ENCODE data around the gene MRAP.

Gene MRAP

GRCh38 chr21:32329331-32329730 lies 30.7 kb downstream of the MRAP start:
- no peak for DNase-seq

GRCh38 chr21:32329776-32330175 lies 31.1 kb downstream of the MRAP start:
- no peak for DNase-seq

- DNase-seq, result no peak
Measured at GRCh38 chr21:32330784-32331311, 32.2 kb downstream of the MRAP start.

GRCh38 chr21:32331444-32332305 lies 33.0 kb downstream of the MRAP start:
- DNase-seq, result no peak

- no peak for DNase-seq
Measured at GRCh38 chr21:32332463-32332951, 33.9 kb downstream of the MRAP start.

GRCh38 chr21:32333953-32334673 lies 35.5 kb downstream of the MRAP start:
- no peak for DNase-seq

GRCh38 chr21:32334980-32335531 lies 36.4 kb downstream of the MRAP start:
- no peak for DNase-seq

GRCh38 chr21:32335601-32336575 lies 37.2 kb downstream of the MRAP start:
- DNase-seq, result no peak

- no peak for DNase-seq
Measured at GRCh38 chr21:32336711-32337110, 38.1 kb downstream of the MRAP start.

- DNase-seq, result no peak
Measured at GRCh38 chr21:32337206-32337605, 38.6 kb downstream of the MRAP start.

GRCh38 chr21:32338209-32338921 lies 39.7 kb downstream of the MRAP start:
- no peak for DNase-seq

- DNase-seq, result no peak
Measured at GRCh38 chr21:32340863-32341848, 42.5 kb downstream of the MRAP start.

GRCh38 chr21:32346951-32347350 lies 48.3 kb downstream of the MRAP start:
- DNase-seq, result no peak

- DNase-seq, result no peak
Measured at GRCh38 chr21:32347351-32347750, 48.7 kb downstream of the MRAP start.

GRCh38 chr21:32347977-32348376 lies 49.3 kb downstream of the MRAP start:
- DNase-seq, result no peak

GRCh38 chr21:32348604-32349332 lies 50.1 kb downstream of the MRAP start:
- DNase-seq, result no peak

- no peak for DNase-seq
Measured at GRCh38 chr21:32349333-32349944, 50.8 kb downstream of the MRAP start.

GRCh38 chr21:32350211-32350980 lies 51.7 kb downstream of the MRAP start:
- no peak for DNase-seq
